Astrocyte (in vitro differentiated cells and primary cell): ENCODE measurements around the gene ALAD. TPM values are rescaled to one million over a fixed set of nuclear protein-coding genes. Genes with fewer than 3 reads are reported as not detected.

Experiments
- DNase-seq: peaks from one replicate; pipeline ENCODE4 v3.0.0-alpha.2; 2010; ENCODE audit warnings: low read depth
- FAIRE-seq: peaks from 2 replicates; lab custom pipeline; 2011; peaks lifted over from hg19 to GRCh38; lab: Jason Lieb, UNC
- H2AFZ ChIP-seq: 2 replicates; pipeline ENCODE4 v1.6.0; 2012; ENCODE audit warnings: low read depth, low read length, inconsistent platforms
- H3K27ac ChIP-seq: 2 replicates; pipeline ENCODE4 v1.5.1; 2011; ENCODE audit warnings: low read depth, low read length, inconsistent platforms
- H3K27me3 ChIP-seq: 2 replicates; pipeline ENCODE4 v1.6.0; 2011; ENCODE audit warnings: low read length, inconsistent platforms; ENCODE audit not compliant: insufficient read depth
- H3K36me3 ChIP-seq: 2 replicates; pipeline ENCODE4 v1.5.1; 2011; ENCODE audit warnings: low read length, inconsistent platforms; ENCODE audit not compliant: insufficient read depth
- H3K4me1 ChIP-seq: 2 replicates; pipeline ENCODE4 v1.5.1; 2011; ENCODE audit warnings: low read length, inconsistent platforms; ENCODE audit not compliant: insufficient read depth
- H3K4me2 ChIP-seq: 2 replicates; pipeline ENCODE4 v1.6.0; 2012; ENCODE audit warnings: low read length, inconsistent platforms
- H3K4me3 ChIP-seq: 2 replicates; pipeline ENCODE4 v1.5.1; 2011; ENCODE audit warnings: low read depth, mild to moderate bottlenecking, low read length, inconsistent platforms; ENCODE audit not compliant: insufficient read depth
- H3K79me2 ChIP-seq: 2 replicates; pipeline ENCODE4 v1.6.0; 2012; ENCODE audit warnings: mild to moderate bottlenecking, low read length, inconsistent platforms; ENCODE audit not compliant: insufficient read depth
- H3K9ac ChIP-seq: 2 replicates; pipeline ENCODE4 v1.6.0; 2012; ENCODE audit warnings: mild to moderate bottlenecking, low read length, inconsistent platforms
- H3K9me3 ChIP-seq: 2 replicates; pipeline ENCODE4 v1.5.1; 2012; ENCODE audit warnings: low read depth, mild to moderate bottlenecking, low read length, inconsistent platforms; ENCODE audit not compliant: insufficient read depth
- H4K20me1 ChIP-seq: 2 replicates; pipeline ENCODE4 v1.6.0; 2012; ENCODE audit warnings: low read length, inconsistent platforms; ENCODE audit not compliant: insufficient read depth
- H3K27ac Mint-ChIP-seq: one replicate; pipeline ENCODE4 v1.8.0; 2021; ENCODE audit warnings: mild to moderate bottlenecking, mixed read lengths; ENCODE audit not compliant: unreplicated experiment
- H3K27me3 Mint-ChIP-seq: one replicate; pipeline ENCODE4 v1.8.0; 2021; ENCODE audit warnings: low read depth, mixed read lengths; ENCODE audit not compliant: unreplicated experiment
- H3K36me3 Mint-ChIP-seq: one replicate; pipeline ENCODE4 v1.8.0; 2021; ENCODE audit warnings: low read depth, mixed read lengths; ENCODE audit not compliant: unreplicated experiment
- H3K4me1 Mint-ChIP-seq: one replicate; pipeline ENCODE4 v1.8.0; 2021; ENCODE audit warnings: low read depth, mixed read lengths; ENCODE audit not compliant: unreplicated experiment
- H3K4me3 Mint-ChIP-seq: one replicate; pipeline ENCODE4 v1.8.0; 2021; ENCODE audit warnings: mild to moderate bottlenecking, moderate library complexity, mixed read lengths; ENCODE audit not compliant: unreplicated experiment
- H3K9me3 Mint-ChIP-seq: one replicate; pipeline ENCODE4 v1.8.0; 2021; ENCODE audit warnings: mild to moderate bottlenecking, mixed read lengths; ENCODE audit not compliant: unreplicated experiment
- CTCF ChIP-seq: IDR thresholded peaks from 2 replicates; pipeline ENCODE4 v1.5.1; 2011; ENCODE audit warnings: low read depth, mild to moderate bottlenecking, inconsistent platforms, low read length, moderate library complexity; ENCODE audit not compliant: insufficient read depth
- EZH2 ChIP-seq: IDR thresholded peaks from 2 replicates; pipeline ENCODE4 v1.6.1; 2012; ENCODE audit warnings: mild to moderate bottlenecking, low read length, inconsistent platforms; ENCODE audit not compliant: insufficient read depth
- total RNA-seq: library from RNA; stranded (reverse); gene quantifications from 2 replicates; pipeline ENCODE4 v1.2.1, GENCODE V29; 2021

Gene ALAD
- total RNA-seq, 1 donor from 2014 or later: 20.7 TPM

- no peaks in the 10 kb centered on the region for H3K36me3 ChIP-seq
- H3K36me3 Mint-ChIP-seq: no peaks in the 10 kb centered on the region
- H4K20me1 ChIP-seq: no peaks in the 10 kb centered on the region
- no peak for FAIRE-seq
- no peaks in the 10 kb centered on the region for H3K79me2 ChIP-seq
- no peak overlapping the region for H3K4me3 ChIP-seq
- peaks cover 73% of the 10 kb centered on the region for H3K27me3 ChIP-seq
- H3K27ac Mint-ChIP-seq: no peak overlapping the region
- no peaks in the 10 kb centered on the region for H3K4me1 ChIP-seq
- H3K9me3 ChIP-seq: no peaks in the 10 kb centered on the region
- no peak for TF ChIP-seq EZH2
- TF ChIP-seq CTCF: no peak
- no peak overlapping the region for H2AFZ ChIP-seq
- H3K9me3 Mint-ChIP-seq: no peaks in the 10 kb centered on the region
- H3K27ac ChIP-seq: no peak overlapping the region
- H3K9ac ChIP-seq: no peak overlapping the region
- DNase-seq: no peak
- no peak overlapping the region for H3K4me2 ChIP-seq
- H3K27me3 Mint-ChIP-seq: peaks cover 56% of the 10 kb centered on the region
- no peaks in the 10 kb centered on the region for H3K4me1 Mint-ChIP-seq
- H3K4me3 Mint-ChIP-seq: no peak overlapping the region
Measured at GRCh38 chr9:113352411-113352810, 48.7 kb downstream of the ALAD start.

DNA sequence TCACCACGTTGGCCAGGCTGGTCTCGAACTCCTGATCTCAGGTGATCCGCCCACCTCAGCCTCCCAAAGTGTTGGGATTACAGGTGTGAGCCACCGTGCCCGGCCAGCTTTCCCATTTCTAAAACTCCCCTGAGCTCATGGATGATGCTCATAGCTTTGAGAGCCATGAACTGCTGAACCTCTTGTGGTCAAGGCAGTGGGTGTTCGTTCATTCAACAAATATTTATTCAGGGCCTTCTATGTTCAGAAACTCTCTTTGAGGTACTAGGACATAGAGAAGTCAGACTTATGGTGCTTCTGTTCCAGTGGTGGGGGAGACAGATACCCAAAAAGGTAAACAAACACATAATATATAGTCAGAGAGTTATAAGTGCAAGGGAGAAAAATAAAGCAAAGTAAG lies 49.1 kb downstream of the ALAD start:
- Histone ChIP-seq H3K36me3 (no peaks in the 10 kb centered on the region), H3K27me3 (peaks cover 71% of the 10 kb centered on the region), H2AFZ (no peak overlapping the region), H3K4me1 (no peaks in the 10 kb centered on the region), H3K4me3 (no peak overlapping the region), H4K20me1 (no peaks in the 10 kb centered on the region), H3K9me3 (no peaks in the 10 kb centered on the region), H3K9ac (no peak overlapping the region), H3K79me2 (no peaks in the 10 kb centered on the region), H3K27ac (no peak overlapping the region), H3K4me2 (no peak overlapping the region)
- no peaks in the 10 kb centered on the region for H3K9me3 Mint-ChIP-seq
- H3K36me3 Mint-ChIP-seq: no peaks in the 10 kb centered on the region
- no peak for DNase-seq
- H3K27ac Mint-ChIP-seq: no peak overlapping the region
- H3K4me3 Mint-ChIP-seq: no peak overlapping the region
- no peak for FAIRE-seq
- TF ChIP-seq CTCF (no peak), EZH2 (no peak)
- peaks cover 60% of the 10 kb centered on the region for H3K27me3 Mint-ChIP-seq
- H3K4me1 Mint-ChIP-seq: no peaks in the 10 kb centered on the region

GRCh38 chr9:113350937-113351336 lies 50.1 kb downstream of the ALAD start:
- Histone ChIP-seq H3K27me3 (peaks cover 61% of the 10 kb centered on the region), H2AFZ (no peak overlapping the region), H3K27ac (no peak overlapping the region), H3K4me2 (no peak overlapping the region), H3K4me1 (no peaks in the 10 kb centered on the region), H3K9ac (no peak overlapping the region), H3K9me3 (no peaks in the 10 kb centered on the region), H3K36me3 (no peaks in the 10 kb centered on the region), H3K4me3 (no peak overlapping the region), H3K79me2 (no peaks in the 10 kb centered on the region), H4K20me1 (no peaks in the 10 kb centered on the region)
- Mint-ChIP-seq H3K36me3 (no peaks in the 10 kb centered on the region), H3K4me1 (no peaks in the 10 kb centered on the region), H3K27me3 (peaks cover 54% of the 10 kb centered on the region), H3K9me3 (no peaks in the 10 kb centered on the region), H3K27ac (no peak overlapping the region), H3K4me3 (no peak overlapping the region)
- FAIRE-seq: no peak
- no peak for DNase-seq
- no peak for TF ChIP-seq EZH2
- TF ChIP-seq CTCF: no peak
